OCI-LY7 (cell line): ENCODE results near the gene FTO.

Experiments
- EZH2phosphoT487 ChIP-seq: fragments of 200-600 bp; sonication (generic); IDR thresholded peaks from 2 replicates; pipeline ENCODE4 v1.6.1; 2018; ENCODE audit warnings: low read depth, borderline replicate concordance, mild to moderate bottlenecking, mixed run types, antibody characterized with exemption, low read length, moderate library complexity, mixed read lengths
- TF ChIP-seq, protein P1 (sequence below): fragments of 200-600 bp; sonication (generic); conservative IDR thresholded peaks from 2 replicates; pipeline ENCODE4 v1.5.1; 2014; ENCODE audit warnings: mild to moderate bottlenecking, antibody characterized with exemption, low read length, moderate library complexity, mixed read lengths

DNA sequence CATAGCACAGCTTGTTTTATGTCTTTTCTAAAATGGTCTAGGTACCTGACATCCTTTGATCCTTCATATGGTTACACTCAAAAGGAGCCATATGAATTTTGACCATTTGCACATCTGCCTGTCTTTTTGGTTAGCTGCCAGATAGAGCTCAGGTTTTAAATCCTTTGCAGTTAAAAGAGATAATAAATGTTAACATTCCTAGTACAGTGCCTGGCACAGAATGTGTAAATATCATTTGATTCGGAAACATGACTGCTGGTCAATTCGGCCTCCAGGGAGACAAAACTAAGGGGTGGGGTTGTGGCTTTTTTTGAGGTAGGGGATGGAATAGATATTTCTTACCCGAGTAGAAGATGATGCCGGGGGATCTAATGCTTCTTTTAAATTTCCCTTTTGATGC is 64.2 kb downstream of the FTO start:
- TF ChIP-seq, protein P1, sequence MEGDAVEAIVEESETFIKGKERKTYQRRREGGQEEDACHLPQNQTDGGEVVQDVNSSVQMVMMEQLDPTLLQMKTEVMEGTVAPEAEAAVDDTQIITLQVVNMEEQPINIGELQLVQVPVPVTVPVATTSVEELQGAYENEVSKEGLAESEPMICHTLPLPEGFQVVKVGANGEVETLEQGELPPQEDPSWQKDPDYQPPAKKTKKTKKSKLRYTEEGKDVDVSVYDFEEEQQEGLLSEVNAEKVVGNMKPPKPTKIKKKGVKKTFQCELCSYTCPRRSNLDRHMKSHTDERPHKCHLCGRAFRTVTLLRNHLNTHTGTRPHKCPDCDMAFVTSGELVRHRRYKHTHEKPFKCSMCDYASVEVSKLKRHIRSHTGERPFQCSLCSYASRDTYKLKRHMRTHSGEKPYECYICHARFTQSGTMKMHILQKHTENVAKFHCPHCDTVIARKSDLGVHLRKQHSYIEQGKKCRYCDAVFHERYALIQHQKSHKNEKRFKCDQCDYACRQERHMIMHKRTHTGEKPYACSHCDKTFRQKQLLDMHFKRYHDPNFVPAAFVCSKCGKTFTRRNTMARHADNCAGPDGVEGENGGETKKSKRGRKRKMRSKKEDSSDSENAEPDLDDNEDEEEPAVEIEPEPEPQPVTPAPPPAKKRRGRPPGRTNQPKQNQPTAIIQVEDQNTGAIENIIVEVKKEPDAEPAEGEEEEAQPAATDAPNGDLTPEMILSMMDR, result no peak
- TF ChIP-seq EZH2phosphoT487, result no peak
